OCI-LY7 (cell line): Measurements from ENCODE around the gene ZC2HC1C. TPM values are rescaled to one million over a fixed set of nuclear protein-coding genes. Genes with fewer than 3 reads are reported as not detected.

Experiments used
- BruUV-seq: library from RNA; stranded (reverse); fragments of 400-500 nt; replicated peaks from 2 replicates; lab custom pipeline; 2021; lab: Mats Ljungman, UMichigan
- CTCF ChIA-PET: fragments of 300-600 bp; sonication (Branson Sonifier 250); formaldehyde crosslinking; loops from one replicate; lab custom pipeline; 2022; ENCODE audit warnings: antibody characterized with exemption; ENCODE audit not compliant: unreplicated experiment; lab: Charles Lee
- POLR2A ChIA-PET: fragments of 300-600 bp; sonication (Branson Sonifier 250); formaldehyde crosslinking; loops from one replicate; lab custom pipeline; 2022; ENCODE audit warnings: antibody characterized with exemption; lab: Charles Lee
- DNase-seq: peaks from one replicate; pipeline ENCODE4 v3.0.0-alpha.2; 2015; ENCODE audit warnings: low spot score
- H2AFZ ChIP-seq: fragments of 200-600 bp; sonication (generic), shearing (Covaris generic); 2 replicates; pipeline ENCODE4 v1.6.1; 2014; ENCODE audit warnings: mild to moderate bottlenecking, antibody characterized with exemption, low read length, moderate library complexity
- H3K27ac ChIP-seq: fragments of 200-600 bp; sonication (generic); 2 replicates; pipeline ENCODE4 v1.5.1; 2014; ENCODE audit warnings: mixed run types, low read depth, mild to moderate bottlenecking, moderate library complexity, low read length, inconsistent platforms; ENCODE audit not compliant: poor library complexity, severe bottlenecking
- H3K36me3 ChIP-seq: fragments of 200-600 bp; sonication (generic); 2 replicates; pipeline ENCODE4 v1.6.1; 2014; ENCODE audit warnings: mild to moderate bottlenecking, antibody characterized with exemption, low read length, moderate library complexity, mixed read lengths; ENCODE audit not compliant: insufficient read depth
- H3K4me1 ChIP-seq: fragments of 200-600 bp; sonication (generic); 2 replicates; pipeline ENCODE4 v1.5.1; 2014; ENCODE audit warnings: mild to moderate bottlenecking, low read length; ENCODE audit not compliant: insufficient read depth, poor library complexity, severe bottlenecking
- H3K4me2 ChIP-seq: fragments of 200-600 bp; sonication (generic); 2 replicates; pipeline ENCODE4 v1.6.1; 2014; ENCODE audit warnings: mild to moderate bottlenecking, low read length
- H3K4me3 ChIP-seq: fragments of 200-600 bp; sonication (generic); 2 replicates; pipeline ENCODE4 v1.5.1; 2014; ENCODE audit warnings: mild to moderate bottlenecking, low read depth, low read length; ENCODE audit not compliant: poor library complexity, severe bottlenecking
- H3K79me2 ChIP-seq: fragments of 200-600 bp; sonication (generic); 2 replicates; pipeline ENCODE4 v1.6.1; 2016; ENCODE audit warnings: low read depth, mild to moderate bottlenecking, low read length, moderate library complexity, mixed read lengths; ENCODE audit not compliant: insufficient read depth
- H3K9me2 ChIP-seq: fragments of 200-600 bp; sonication (generic); 2 replicates; pipeline ENCODE4 v1.6.1; 2016; ENCODE audit warnings: mild to moderate bottlenecking, low read length, mixed read lengths; ENCODE audit not compliant: insufficient read depth
- H3K9me3 ChIP-seq: fragments of 200-600 bp; sonication (generic); 2 replicates; pipeline ENCODE4 v1.6.1; 2014; ENCODE audit warnings: mild to moderate bottlenecking, mixed run types, low read length, mixed read lengths
- H4K20me1 ChIP-seq: fragments of 200-600 bp; sonication (generic); 2 replicates; pipeline ENCODE4 v1.6.1; 2014; ENCODE audit warnings: mild to moderate bottlenecking, antibody characterized with exemption, low read length, moderate library complexity, mixed read lengths; ENCODE audit not compliant: insufficient read depth
- EZH2phosphoT487 ChIP-seq: fragments of 200-600 bp; sonication (generic); IDR thresholded peaks from 2 replicates; pipeline ENCODE4 v1.6.1; 2018; ENCODE audit warnings: low read depth, borderline replicate concordance, mild to moderate bottlenecking, mixed run types, antibody characterized with exemption, low read length, moderate library complexity, mixed read lengths
- intact Hi-C: fragments of 100-400 bp; cut with micrococcal nuclease; formaldehyde crosslinking; loops from one replicate; pipeline ENCODE4 v1.10.0; 2022; ENCODE audit not compliant: unreplicated experiment
- total RNA-seq, 2 experiments: library from RNA; depleted of rRNA in 1 of 2; stranded (reverse); fragments of >200 nt in 1 of 2; shearing (Covaris generic) in 1 of 2; gene quantifications; 2 replicates each; pipeline ENCODE4 v1.2.3, GENCODE V29; 2014 to 2022
- TF ChIP-seq, protein P1 (sequence below): fragments of 200-600 bp; sonication (generic); conservative IDR thresholded peaks from 2 replicates; pipeline ENCODE4 v1.5.1; 2014; ENCODE audit warnings: mild to moderate bottlenecking, antibody characterized with exemption, low read length, moderate library complexity, mixed read lengths

ZC2HC1C gene
- total RNA-seq, 2 experiments from 2014 or later = 3.4 to 3.7 TPM

DNA sequence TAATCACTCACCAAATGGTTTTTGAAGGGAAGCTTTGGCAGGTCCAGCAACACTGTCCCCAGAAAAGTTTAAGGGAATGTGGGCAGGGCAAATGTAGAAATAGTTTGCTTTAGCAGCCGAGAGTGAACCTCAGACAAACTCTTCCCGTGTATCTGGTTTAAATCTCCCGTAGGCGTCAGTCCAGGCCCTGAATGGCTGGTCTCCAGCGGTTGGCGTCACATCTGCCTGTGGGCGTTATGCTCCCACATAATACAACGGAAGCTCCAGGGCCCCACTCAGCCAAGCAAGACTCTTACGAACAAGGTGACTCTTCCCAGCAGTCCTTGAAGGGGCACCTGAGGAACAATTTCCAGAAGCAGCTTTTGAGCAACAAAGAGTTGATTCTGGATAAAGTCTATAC lies 942 bp downstream of the ZC2HC1C start:
- no peak overlapping the region for H3K27ac ChIP-seq
- intact Hi-C loops = no loop called here

DNA sequence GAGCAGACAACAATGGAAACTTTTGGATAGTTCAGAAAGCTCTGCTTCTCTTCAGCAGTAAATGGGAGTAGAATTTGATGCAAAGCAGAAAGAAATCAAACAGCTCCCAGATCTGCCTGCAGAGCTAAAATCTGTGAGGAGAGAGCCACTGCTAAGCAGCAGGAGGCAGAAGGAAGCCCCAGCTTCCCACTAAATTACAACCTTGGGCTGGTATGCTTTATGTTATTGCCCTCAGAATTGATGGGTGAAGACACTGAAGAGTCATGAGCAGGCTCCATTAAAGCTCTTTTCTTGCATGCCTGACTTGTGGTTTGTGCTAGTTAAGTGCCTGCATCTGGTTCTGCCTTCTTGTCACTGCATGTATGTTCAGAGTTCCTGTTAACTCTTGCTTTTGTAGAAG lies 8.4 kb downstream of the ZC2HC1C start:
- CTCF ChIA-PET = no interaction called here
- no peak overlapping the region for H3K4me2 ChIP-seq
- H2AFZ ChIP-seq = no peak overlapping the region
- TF ChIP-seq, protein P1, sequence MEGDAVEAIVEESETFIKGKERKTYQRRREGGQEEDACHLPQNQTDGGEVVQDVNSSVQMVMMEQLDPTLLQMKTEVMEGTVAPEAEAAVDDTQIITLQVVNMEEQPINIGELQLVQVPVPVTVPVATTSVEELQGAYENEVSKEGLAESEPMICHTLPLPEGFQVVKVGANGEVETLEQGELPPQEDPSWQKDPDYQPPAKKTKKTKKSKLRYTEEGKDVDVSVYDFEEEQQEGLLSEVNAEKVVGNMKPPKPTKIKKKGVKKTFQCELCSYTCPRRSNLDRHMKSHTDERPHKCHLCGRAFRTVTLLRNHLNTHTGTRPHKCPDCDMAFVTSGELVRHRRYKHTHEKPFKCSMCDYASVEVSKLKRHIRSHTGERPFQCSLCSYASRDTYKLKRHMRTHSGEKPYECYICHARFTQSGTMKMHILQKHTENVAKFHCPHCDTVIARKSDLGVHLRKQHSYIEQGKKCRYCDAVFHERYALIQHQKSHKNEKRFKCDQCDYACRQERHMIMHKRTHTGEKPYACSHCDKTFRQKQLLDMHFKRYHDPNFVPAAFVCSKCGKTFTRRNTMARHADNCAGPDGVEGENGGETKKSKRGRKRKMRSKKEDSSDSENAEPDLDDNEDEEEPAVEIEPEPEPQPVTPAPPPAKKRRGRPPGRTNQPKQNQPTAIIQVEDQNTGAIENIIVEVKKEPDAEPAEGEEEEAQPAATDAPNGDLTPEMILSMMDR = no peak
- TF ChIP-seq EZH2phosphoT487 = no peak
- no peaks in the 10 kb centered on the region for H3K9me3 ChIP-seq
- no peaks in the 10 kb centered on the region for H4K20me1 ChIP-seq
- no peak overlapping the region for H3K27ac ChIP-seq
- H3K4me1 ChIP-seq = no peaks in the 10 kb centered on the region
- BruUV-seq = no TSS peak
- no peak overlapping the region for H3K4me3 ChIP-seq
- intact Hi-C loops = no loop called here
- H3K9me2 ChIP-seq = no peaks in the 10 kb centered on the region
- POLR2A ChIA-PET = no interaction called here
- H3K36me3 ChIP-seq = peaks cover 14% of the 10 kb centered on the region
- no peaks in the 10 kb centered on the region for H3K79me2 ChIP-seq
- no peak for DNase-seq

More for the DNA sequence above, 942 bp downstream of the ZC2HC1C start:
- no peaks in the 10 kb centered on the region; the same call in 1 of the 2 replicates for H3K36me3 ChIP-seq
- peaks cover 8% of the 10 kb centered on the region; the same call in 1 of the 2 replicates for H3K79me2 ChIP-seq
- H4K20me1 ChIP-seq = no peaks in the 10 kb centered on the region
- ChIA-PET CTCF (no interaction called here), POLR2A (interaction anchor here (0.8 kb wide), 1 partner anchor 128 kb away, joined by 4 read pairs; no protein-coding TSS in a partner anchor)
- H2AFZ ChIP-seq = no peak overlapping the region
- DNase-seq = no peak
- no peaks in the 10 kb centered on the region for H3K9me2 ChIP-seq
- no TSS peak for BruUV-seq
- no peak for TF ChIP-seq EZH2phosphoT487
- TF ChIP-seq, protein P1 = no peak
- H3K4me3 ChIP-seq = no peak overlapping the region
- peaks cover 26% of the 10 kb centered on the region for H3K4me1 ChIP-seq
- H3K4me2 ChIP-seq = peak overlapping the region; percentile 90; the same call in 1 of the 2 replicates
- no peaks in the 10 kb centered on the region for H3K9me3 ChIP-seq

GRCh38 chr14:75079521-75079920 lies 10.1 kb downstream of the ZC2HC1C start:
- intact Hi-C loops = no loop called here
- Histone ChIP-seq H3K4me3 (no peak overlapping the region), H2AFZ (no peak overlapping the region), H3K36me3 (peaks cover 31% of the 10 kb centered on the region), H3K9me3 (no peaks in the 10 kb centered on the region), H3K79me2 (no peaks in the 10 kb centered on the region), H3K4me2 (no peak overlapping the region), H4K20me1 (no peaks in the 10 kb centered on the region), H3K4me1 (no peaks in the 10 kb centered on the region), H3K9me2 (no peaks in the 10 kb centered on the region), H3K27ac (no peak overlapping the region)
- no TSS peak for BruUV-seq
- POLR2A ChIA-PET = interaction anchor here (0.6 to 1.0 kb wide), 7 partner anchors 12 to 465 kb away, joined by 3 to 7 read pairs (median 3); partner anchors contain the start of gene ACYP1
- TF ChIP-seq EZH2phosphoT487 = no peak
- TF ChIP-seq, protein P1 = no peak
- CTCF ChIA-PET = no interaction called here
- DNase-seq = no peak
